Hepatocyte (in vitro differentiated cells): Measurements from ENCODE around the gene MYH13.

Experiments
- EZH2 ChIP-seq: fragments of 200-600 bp; sonication (generic); IDR thresholded peaks from 2 replicates; pipeline ENCODE4 v1.6.1; 2016; ENCODE audit warnings: antibody characterized with exemption, mild to moderate bottlenecking, borderline replicate concordance
- EZH2phosphoT487 ChIP-seq: fragments of 200-600 bp; sonication (generic); IDR thresholded peaks from one replicate; pipeline ENCODE4 v1.6.1; 2018; ENCODE audit warnings: antibody characterized with exemption, mild to moderate bottlenecking, low read depth, moderate library complexity; ENCODE audit not compliant: unreplicated experiment, severe bottlenecking
- TF ChIP-seq, protein P1 (sequence below): fragments of 200-600 bp; sonication (generic); IDR thresholded peaks from 2 replicates; pipeline ENCODE4 v1.5.1; 2016; ENCODE audit warnings: antibody characterized with exemption, mild to moderate bottlenecking; ENCODE audit not compliant: poor library complexity

DNA sequence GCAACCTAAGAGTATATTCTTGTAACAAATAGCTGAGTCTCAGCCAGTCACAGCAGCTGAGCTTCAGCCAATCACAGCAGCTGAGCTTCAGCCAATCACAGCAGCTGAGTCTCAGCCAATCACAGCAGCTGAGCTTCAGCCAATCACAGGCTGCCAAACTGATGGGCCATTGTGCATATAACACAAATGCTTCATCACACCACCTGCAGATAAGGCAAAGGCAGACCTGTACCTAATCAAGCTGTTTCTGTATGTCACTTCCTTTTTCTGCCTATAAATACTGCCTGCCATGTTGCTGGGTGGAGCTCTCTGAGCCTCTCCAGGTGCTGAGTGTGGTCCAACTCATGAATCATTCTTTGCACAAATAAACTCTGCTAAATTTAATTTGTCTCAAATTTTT, 19.9 kb downstream of the MYH13 start:
- TF ChIP-seq, protein P1, sequence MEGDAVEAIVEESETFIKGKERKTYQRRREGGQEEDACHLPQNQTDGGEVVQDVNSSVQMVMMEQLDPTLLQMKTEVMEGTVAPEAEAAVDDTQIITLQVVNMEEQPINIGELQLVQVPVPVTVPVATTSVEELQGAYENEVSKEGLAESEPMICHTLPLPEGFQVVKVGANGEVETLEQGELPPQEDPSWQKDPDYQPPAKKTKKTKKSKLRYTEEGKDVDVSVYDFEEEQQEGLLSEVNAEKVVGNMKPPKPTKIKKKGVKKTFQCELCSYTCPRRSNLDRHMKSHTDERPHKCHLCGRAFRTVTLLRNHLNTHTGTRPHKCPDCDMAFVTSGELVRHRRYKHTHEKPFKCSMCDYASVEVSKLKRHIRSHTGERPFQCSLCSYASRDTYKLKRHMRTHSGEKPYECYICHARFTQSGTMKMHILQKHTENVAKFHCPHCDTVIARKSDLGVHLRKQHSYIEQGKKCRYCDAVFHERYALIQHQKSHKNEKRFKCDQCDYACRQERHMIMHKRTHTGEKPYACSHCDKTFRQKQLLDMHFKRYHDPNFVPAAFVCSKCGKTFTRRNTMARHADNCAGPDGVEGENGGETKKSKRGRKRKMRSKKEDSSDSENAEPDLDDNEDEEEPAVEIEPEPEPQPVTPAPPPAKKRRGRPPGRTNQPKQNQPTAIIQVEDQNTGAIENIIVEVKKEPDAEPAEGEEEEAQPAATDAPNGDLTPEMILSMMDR, result no peak
- TF ChIP-seq EZH2 (no peak), EZH2phosphoT487 (no peak)
